ENCODE measurements around the gene PWP1. TPM values are rescaled to one million over a fixed set of nuclear protein-coding genes. Genes with fewer than 3 reads are reported as not detected.

PWP1 gene
- total RNA-seq (2021; fragmentation: NEBNext Ultra II Directional; extraction: Animal tissue kit (Norgen Biotek cat#: 25700)): 10 to 100 TPM; 49.0 to 57.2 (median 55.3) TPM
- long read RNA-seq, transcript PWP1-201 (15 exons, 2,621 nt): major isoform, 28 of 85 reads
- long read RNA-seq, partial matches to known transcripts: 52 of 85 reads
- long read RNA-seq, other reads (novel, unspliced or antisense): 5 of 85 reads

- Mint-ChIP-seq H3K4me1 (ENCODE audit: low read depth) (peaks cover 35% of the 10 kb centered on the region), H3K27ac (peak within 1 kb of the TSS; percentile 98)
These were observed at the start of gene PWP1 for GRCh38 chr12:107685360-107686248. TSS of gene PWP1 (plus strand) at chr12:107685799. CDS start at chr12:107685900, 101 bp downstream.

GRCh38 chr12:107641154-107641553 lies 44.4 kb upstream of the PWP1 start:
- no peaks in the 10 kb centered on the region for H3K4me1 Mint-ChIP-seq (ENCODE audit: low read depth)
- peaks cover 3% of the 10 kb centered on the region for H3K27me3 Mint-ChIP-seq (ENCODE audit: insufficient read depth)
- no peak for TF ChIP-seq CTCF (IDR thresholded peaks at IDR 0.05)
- no peak for DNase-seq
- H3K4me3 Mint-ChIP-seq: no peak overlapping the region
- H3K9me3 Mint-ChIP-seq: peaks cover 5% of the 10 kb centered on the region
- H3K36me3 Mint-ChIP-seq (ENCODE audit: low read depth): no peaks in the 10 kb centered on the region
- no peak overlapping the region for H3K27ac Mint-ChIP-seq

More at GRCh38 chr12:107685360-107686248, at the start of gene PWP1:
- DNase-seq: peak; percentile 92
- H3K36me3 Mint-ChIP-seq (ENCODE audit: low read depth): peaks cover 29% of the 10 kb centered on the region
- 0 out of 2 replicates have a peak, but pooled peaks cover 4% of the 10 kb centered on the region for H3K9me3 Mint-ChIP-seq
- H3K27me3 Mint-ChIP-seq (ENCODE audit: insufficient read depth): peaks cover 14% of the 10 kb centered on the region
- no peak for TF ChIP-seq CTCF (IDR thresholded peaks at IDR 0.05)
- peak within 1 kb of the TSS; percentile 93 for H3K4me3 Mint-ChIP-seq

- Mint-ChIP-seq H3K4me1 (ENCODE audit: low read depth) (no peaks in the 10 kb centered on the region), H3K27ac (no peak overlapping the region), H3K36me3 (ENCODE audit: low read depth) (no peaks in the 10 kb centered on the region), H3K9me3 (peaks cover 9% of the 10 kb centered on the region), H3K27me3 (ENCODE audit: insufficient read depth) (peaks cover 5% of the 10 kb centered on the region), H3K4me3 (no peak overlapping the region)
- TF ChIP-seq CTCF (IDR thresholded peaks at IDR 0.05): no peak
- no peak for DNase-seq
These were observed 43.4 kb upstream of the PWP1 start for GRCh38 chr12:107642240-107642639.

GRCh38 chr12:107645630-107646333 lies 39.8 kb upstream of the PWP1 start:
- H3K4me1 Mint-ChIP-seq (ENCODE audit: low read depth): no peaks in the 10 kb centered on the region
- H3K27ac Mint-ChIP-seq: no peak overlapping the region
- no peak for TF ChIP-seq CTCF (IDR thresholded peaks at IDR 0.05)
- H3K27me3 Mint-ChIP-seq (ENCODE audit: insufficient read depth): peaks cover 6% of the 10 kb centered on the region
- no peaks in the 10 kb centered on the region for H3K36me3 Mint-ChIP-seq (ENCODE audit: low read depth)
- peaks cover 4% of the 10 kb centered on the region; the same call in 1 of the 2 replicates for H3K9me3 Mint-ChIP-seq
- DNase-seq: no peak
- no peak overlapping the region for H3K4me3 Mint-ChIP-seq

- H3K27me3 Mint-ChIP-seq (ENCODE audit: insufficient read depth): peaks cover 8% of the 10 kb centered on the region
These were observed 39.2 kb upstream of the PWP1 start for GRCh38 chr12:107646436-107646835.

More at GRCh38 chr12:107646436-107646835, 39.2 kb upstream of the PWP1 start:
- Mint-ChIP-seq H3K9me3 (peaks cover 4% of the 10 kb centered on the region; the same call in 1 of the 2 replicates), H3K4me1 (ENCODE audit: low read depth) (no peaks in the 10 kb centered on the region), H3K27ac (no peak overlapping the region), H3K36me3 (ENCODE audit: low read depth) (no peaks in the 10 kb centered on the region), H3K4me3 (no peak overlapping the region)
- DNase-seq: no peak
- TF ChIP-seq CTCF (IDR thresholded peaks at IDR 0.05): no peak

All from HFFc6 (cell line).